Islet of Langerhans (tissue), 1 donor: ENCODE data around the gene HEY2.
"Not testable (repeated sequence)": the region's sequence is repeated elsewhere in the genome, so short reads cannot be mapped to it uniquely, and the experiment has no call there.

ENCODE experiments used
- FAIRE-seq: peaks from one replicate; lab custom pipeline; 2011; peaks lifted over from hg19 to GRCh38; lab: Jason Lieb, UNC

HEY2 gene

GRCh38 chr6:125797120-125797885 lies 47.9 kb downstream of the HEY2 start:
- no peak for FAIRE-seq

DNA sequence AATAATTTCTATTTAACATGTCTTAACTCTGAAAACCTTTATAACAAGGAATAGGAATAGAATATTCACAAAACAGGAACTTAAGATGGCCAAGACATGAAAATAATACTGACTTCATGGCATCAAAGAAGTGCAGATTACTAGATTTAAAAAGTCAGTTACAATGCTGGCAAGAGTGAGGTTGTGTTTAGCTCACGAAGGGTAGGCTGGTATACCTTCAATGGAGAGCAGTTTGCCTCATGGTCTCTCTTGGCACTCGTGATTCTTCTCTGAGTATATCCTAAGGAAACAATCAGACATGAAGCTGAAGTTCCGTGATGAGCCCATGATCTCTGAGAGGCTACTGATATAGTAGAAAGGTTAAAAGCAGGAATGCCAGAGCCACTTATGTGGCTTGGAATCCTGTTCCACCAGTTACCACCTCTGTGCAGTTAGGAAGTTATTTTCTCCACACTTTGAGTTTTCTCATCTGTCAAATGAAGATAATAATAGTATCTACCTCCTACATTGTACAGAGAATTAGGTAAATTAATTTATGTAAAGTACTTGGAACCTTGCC lies 48.5 kb downstream of the HEY2 start:
- no peak for FAIRE-seq

GRCh38 chr6:125798734-125799508 lies 49.5 kb downstream of the HEY2 start:
- no peak for FAIRE-seq

DNA sequence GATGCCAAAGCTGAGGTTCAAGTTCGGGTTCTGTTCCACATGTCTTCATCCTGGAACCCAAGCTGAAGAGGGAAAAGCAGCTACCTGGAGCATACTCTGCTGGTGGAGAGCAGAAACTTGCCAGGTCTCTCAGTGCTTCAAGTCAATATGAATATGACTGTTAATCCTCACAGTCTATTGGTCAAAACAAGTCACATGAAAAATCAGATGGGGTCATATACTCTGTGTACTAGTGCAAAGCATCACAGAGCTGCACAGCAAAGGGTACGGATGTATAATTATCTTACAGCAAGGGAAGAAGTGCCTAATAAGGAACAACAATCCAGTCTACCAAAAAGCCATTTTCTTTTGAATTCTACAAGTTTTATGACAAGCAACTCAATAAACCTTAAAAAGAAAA lies 53.0 kb downstream of the HEY2 start:
- FAIRE-seq, result no peak

GRCh38 chr6:125802943-125803377 lies 53.5 kb downstream of the HEY2 start:
- no peak for FAIRE-seq

GRCh38 chr6:125804264-125804663 lies 54.8 kb downstream of the HEY2 start:
- no peak for FAIRE-seq

DNA sequence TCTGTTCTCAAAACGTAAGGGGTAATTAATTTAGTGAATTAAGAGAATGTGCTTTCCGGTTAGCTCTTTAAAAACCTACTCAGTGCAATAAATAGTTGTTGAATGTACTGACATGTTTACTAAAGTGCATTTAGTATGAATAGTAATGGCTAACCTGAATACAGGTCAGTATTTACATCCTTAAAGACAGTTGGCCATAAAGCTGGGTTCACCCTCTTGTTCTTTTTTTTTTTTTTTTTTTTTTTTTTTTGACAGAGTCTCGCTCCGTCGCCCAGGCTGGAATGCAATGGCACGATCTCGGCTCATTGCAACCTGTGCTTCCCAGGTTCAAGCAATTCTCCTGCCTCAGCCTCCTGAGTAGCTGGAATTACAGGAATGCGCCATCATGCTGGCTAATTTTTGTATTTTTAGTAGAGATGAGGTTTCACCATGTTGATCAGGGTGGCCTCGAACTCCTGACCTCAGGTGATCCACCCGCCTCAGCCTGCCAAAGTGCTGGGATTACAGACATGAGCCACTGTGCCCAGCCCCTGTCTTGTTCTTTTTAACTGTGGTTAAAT lies 55.5 kb downstream of the HEY2 start:
- not testable (repeated sequence) for FAIRE-seq

- no peak for FAIRE-seq
Measured at GRCh38 chr6:125806813-125807212, 57.4 kb downstream of the HEY2 start.

DNA sequence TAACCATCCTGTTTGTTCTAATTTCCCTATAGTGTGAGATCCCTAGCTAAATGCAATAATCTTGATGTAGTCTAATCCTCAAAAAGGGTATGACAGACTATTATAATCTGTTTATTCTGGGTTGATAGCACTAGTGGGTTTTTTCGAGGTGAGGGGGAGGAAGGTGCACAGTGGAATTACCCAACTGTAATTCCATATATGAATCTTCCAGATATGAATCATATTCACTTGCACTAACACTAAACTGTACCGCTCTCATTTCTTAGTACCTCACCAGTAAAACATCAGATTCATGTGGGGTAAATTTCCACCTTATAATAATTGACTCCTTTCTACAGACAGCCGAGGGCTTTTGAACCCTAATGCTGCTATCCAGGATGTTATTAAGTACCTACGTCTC lies 57.9 kb downstream of the HEY2 start:
- FAIRE-seq, result no peak

- FAIRE-seq, result no peak
Measured at GRCh38 chr6:125808060-125808459, 58.6 kb downstream of the HEY2 start.

DNA sequence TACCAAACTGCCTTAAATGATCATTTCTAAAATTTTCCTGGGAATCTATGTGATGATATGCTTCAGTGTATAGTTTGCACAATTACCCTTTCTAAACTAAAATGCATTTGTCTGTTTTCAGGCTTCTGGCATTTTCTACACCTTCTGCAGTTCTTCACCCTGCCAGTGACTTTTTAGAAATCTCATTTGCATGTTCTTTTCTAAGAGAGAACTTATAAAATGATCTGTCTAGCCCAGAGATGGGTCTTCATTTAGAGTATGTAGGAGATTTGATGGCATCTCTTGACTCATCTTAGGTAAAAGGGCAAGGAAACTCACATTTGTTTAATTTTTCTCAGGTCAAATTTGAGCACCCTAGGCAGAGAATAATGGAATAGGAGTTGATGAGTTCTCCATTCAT lies 59.2 kb downstream of the HEY2 start:
- no peak for FAIRE-seq

- no peak for FAIRE-seq
Measured at GRCh38 chr6:125809570-125810170, 60.2 kb downstream of the HEY2 start.

- peak; percentile 98 for FAIRE-seq
Measured at GRCh38 chr6:125810445-125810844, 61.0 kb downstream of the HEY2 start.
